CD4-positive, alpha-beta T cell (primary cell): ENCODE measurements around the gene SWSAP1. TPM values are rescaled to one million over a fixed set of nuclear protein-coding genes. Genes with fewer than 3 reads are reported as not detected.

ENCODE experiments used
- ATAC-seq: fragments of 200-7000 bp; cut with Tn5 transposase; one replicate; pipeline ENCODE4 v1.10.0; 2022; ENCODE audit warnings: mild to moderate bottlenecking; ENCODE audit not compliant: poor library complexity
- CTCF ChIA-PET: fragments of 350-600 bp; sonication (Branson Sonifier 250); formaldehyde crosslinking; loops from one replicate; lab custom pipeline; 2021; ENCODE audit warnings: antibody characterized with exemption, inconsistent platforms; lab: Charles Lee
- POLR2A ChIA-PET: fragments of 350-600 bp; sonication (Branson Sonifier 250); formaldehyde crosslinking; loops from one replicate; lab custom pipeline; 2021; ENCODE audit warnings: antibody characterized with exemption, inconsistent platforms; lab: Charles Lee
- DNase-seq, 14 experiments: peaks; one replicate each; pipeline ENCODE4 v3.0.0-alpha.2; 2013 to 2020; ENCODE audit warnings: mixed read lengths in 2 of 14
- H3K27ac ChIP-seq, 2 donors: one replicate each; pipeline versions ENCODE4 v1.5.1 to v1.7.0; 2013; ENCODE audit warnings: low read length in 2 of 2, low read depth in 1 of 2, mild to moderate bottlenecking in 1 of 2
- H3K27me3 ChIP-seq, 2 experiments: 1 replicate in 1 of 2; 2 replicates in 1 of 2; pipeline versions ENCODE4 v1.6.1 to v1.7.0; 2013; ENCODE audit warnings: low read length in 2 of 2, control low read depth in 1 of 2, mild to moderate bottlenecking in 1 of 2, moderate library complexity in 1 of 2; ENCODE audit not compliant: insufficient read depth in 2 of 2, control insufficient read depth in 1 of 2
- H3K36me3 ChIP-seq: one replicate; pipeline ENCODE4 v1.6.1; 2013; ENCODE audit warnings: low read length, control low read depth; ENCODE audit not compliant: insufficient read depth
- H3K4me1 ChIP-seq: one replicate; pipeline ENCODE4 v1.6.1; 2013; ENCODE audit warnings: low read length, control low read depth; ENCODE audit not compliant: insufficient read depth
- H3K4me3 ChIP-seq: one replicate; pipeline ENCODE4 v1.5.1; 2013; ENCODE audit warnings: mild to moderate bottlenecking, low read length, moderate library complexity
- H3K9me3 ChIP-seq, 2 experiments: 1 replicate in 1 of 2; 2 replicates in 1 of 2; pipeline versions ENCODE4 v1.6.1 to v1.7.0; 2013; ENCODE audit warnings: low read length in 2 of 2, mild to moderate bottlenecking in 2 of 2, control low read depth in 1 of 2, moderate library complexity in 1 of 2; ENCODE audit not compliant: control insufficient read depth in 1 of 2, insufficient read depth in 1 of 2
- H3K27ac Mint-ChIP-seq: one replicate; pipeline ENCODE4 v1.8.0; 2020; ENCODE audit warnings: mixed read lengths
- H3K27me3 Mint-ChIP-seq: one replicate; pipeline ENCODE4 v1.8.0; 2021; ENCODE audit warnings: mixed read lengths
- H3K36me3 Mint-ChIP-seq: one replicate; pipeline ENCODE4 v1.8.0; 2021; ENCODE audit warnings: low read depth, mixed read lengths
- H3K4me1 Mint-ChIP-seq: one replicate; pipeline ENCODE4 v1.8.0; 2021; ENCODE audit warnings: low read depth, mixed read lengths
- H3K4me3 Mint-ChIP-seq: one replicate; pipeline ENCODE4 v1.8.0; 2020; ENCODE audit warnings: mild to moderate bottlenecking, mixed read lengths
- H3K9me3 Mint-ChIP-seq: one replicate; pipeline ENCODE4 v1.8.0; 2020; ENCODE audit warnings: mixed read lengths
- intact Hi-C, 2 experiments: fragments of 100-400 bp; cut with DNase I in 1 of 2; cut with micrococcal nuclease in 1 of 2; formaldehyde crosslinking; loops; one replicate each; pipeline versions ENCODE4 v1.15.1 to v1.9.0; 2023 to 2025; cut with DNase I, micrococcal nuclease
- total RNA-seq, 174 experiments: library from RNA in 2 of 174; stranded (reverse) in 2 of 174; gene quantifications; one replicate each; pipeline ENCODE4 v1.2.3 and lab custom pipeline; 2021 to 2026
- TF ChIP-seq, protein P1 (sequence below): fragments of 200-600 bp; IDR thresholded peaks from one replicate; pipeline ENCODE4 v1.8.0; 2022; ENCODE audit warnings: antibody characterized with exemption, mild to moderate bottlenecking

Gene SWSAP1
- total RNA-seq, 2 experiments from 2014 or later = 2.6 to 2.7 TPM

GRCh38 chr19:11335449-11336146 lies 38.9 kb upstream of the SWSAP1 start:
- peaks cover 35% of the 10 kb centered on the region for H3K4me1 ChIP-seq
- ATAC-seq (no peak), DNase-seq (no peak)
- H3K27ac Mint-ChIP-seq = no peak overlapping the region
- peaks cover 0 to 9% of the 10 kb centered on the region in 2 experiments for H3K9me3 ChIP-seq
- H3K36me3 Mint-ChIP-seq = peaks cover 44% of the 10 kb centered on the region
- ChIA-PET POLR2A (no interaction called here), CTCF (interaction anchor here (0.9 to 2.3 kb wide), 2 partner anchors 45 to 99 kb away, joined by 3 to 7 read pairs; partner anchors contain the start of gene ODAD3)
- H3K4me3 Mint-ChIP-seq = no peak overlapping the region
- H3K36me3 ChIP-seq = peaks cover 12% of the 10 kb centered on the region
- H3K27ac ChIP-seq = no peak overlapping the region
- no peak overlapping the region for H3K4me3 ChIP-seq
- H3K4me1 Mint-ChIP-seq = peaks cover 26% of the 10 kb centered on the region
- no peaks in the 10 kb centered on the region for H3K27me3 Mint-ChIP-seq
- TF ChIP-seq, protein P1, sequence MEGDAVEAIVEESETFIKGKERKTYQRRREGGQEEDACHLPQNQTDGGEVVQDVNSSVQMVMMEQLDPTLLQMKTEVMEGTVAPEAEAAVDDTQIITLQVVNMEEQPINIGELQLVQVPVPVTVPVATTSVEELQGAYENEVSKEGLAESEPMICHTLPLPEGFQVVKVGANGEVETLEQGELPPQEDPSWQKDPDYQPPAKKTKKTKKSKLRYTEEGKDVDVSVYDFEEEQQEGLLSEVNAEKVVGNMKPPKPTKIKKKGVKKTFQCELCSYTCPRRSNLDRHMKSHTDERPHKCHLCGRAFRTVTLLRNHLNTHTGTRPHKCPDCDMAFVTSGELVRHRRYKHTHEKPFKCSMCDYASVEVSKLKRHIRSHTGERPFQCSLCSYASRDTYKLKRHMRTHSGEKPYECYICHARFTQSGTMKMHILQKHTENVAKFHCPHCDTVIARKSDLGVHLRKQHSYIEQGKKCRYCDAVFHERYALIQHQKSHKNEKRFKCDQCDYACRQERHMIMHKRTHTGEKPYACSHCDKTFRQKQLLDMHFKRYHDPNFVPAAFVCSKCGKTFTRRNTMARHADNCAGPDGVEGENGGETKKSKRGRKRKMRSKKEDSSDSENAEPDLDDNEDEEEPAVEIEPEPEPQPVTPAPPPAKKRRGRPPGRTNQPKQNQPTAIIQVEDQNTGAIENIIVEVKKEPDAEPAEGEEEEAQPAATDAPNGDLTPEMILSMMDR = no peak
- no peaks in the 10 kb centered on the region for H3K27me3 ChIP-seq
- intact Hi-C loops = no loop called here
- no peaks in the 10 kb centered on the region for H3K9me3 Mint-ChIP-seq

DNA sequence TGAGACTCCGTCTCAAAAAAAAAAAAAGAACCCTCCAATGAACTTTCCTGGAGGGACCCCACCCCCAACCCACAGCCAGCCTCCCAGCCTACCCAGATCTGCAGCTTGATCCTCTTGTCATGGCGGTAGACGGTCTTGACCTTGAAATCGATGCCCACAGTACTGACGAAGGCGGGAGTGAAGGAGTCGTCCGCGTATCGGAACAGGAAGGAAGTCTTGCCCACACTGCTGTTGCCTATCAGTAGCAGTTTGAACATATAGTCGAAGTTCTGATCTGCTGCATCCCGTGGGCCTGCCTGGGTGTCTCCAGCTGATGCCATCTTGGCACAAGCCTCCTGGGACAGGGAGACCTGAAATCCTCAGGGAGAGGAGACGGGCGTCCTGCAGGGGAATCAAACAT lies 37.4 kb upstream of the SWSAP1 start:
- TF ChIP-seq, protein P1 = no peak
- intact Hi-C loops = no loop called here
- H3K27ac ChIP-seq = no peak overlapping the region
- no peak overlapping the region for H3K4me3 ChIP-seq
- H3K36me3 ChIP-seq = peaks cover 12% of the 10 kb centered on the region
- Mint-ChIP-seq H3K36me3 (peaks cover 39% of the 10 kb centered on the region), H3K9me3 (no peaks in the 10 kb centered on the region), H3K4me3 (no peak overlapping the region), H3K27me3 (no peaks in the 10 kb centered on the region), H3K4me1 (peaks cover 26% of the 10 kb centered on the region), H3K27ac (peak overlapping the region; percentile 5)
- POLR2A ChIA-PET = interaction anchor here (1.5 to 2.0 kb wide), 2 partner anchors 38 to 44 kb away, joined by 4 to 5 read pairs; no protein-coding TSS in a partner anchor
- DNase-seq = peak in 2 of 14 experiments; percentile 16 to 28
- peaks cover 0 to 9% of the 10 kb centered on the region in 2 experiments for H3K9me3 ChIP-seq
- H3K4me1 ChIP-seq = peaks cover 35% of the 10 kb centered on the region
- CTCF ChIA-PET = interaction anchor here (0.8 to 2.3 kb wide), 2 partner anchors 44 to 45 kb away, joined by 4 to 7 read pairs; no protein-coding TSS in a partner anchor
- no peaks in the 10 kb centered on the region for H3K27me3 ChIP-seq
- no peak for ATAC-seq

DNA sequence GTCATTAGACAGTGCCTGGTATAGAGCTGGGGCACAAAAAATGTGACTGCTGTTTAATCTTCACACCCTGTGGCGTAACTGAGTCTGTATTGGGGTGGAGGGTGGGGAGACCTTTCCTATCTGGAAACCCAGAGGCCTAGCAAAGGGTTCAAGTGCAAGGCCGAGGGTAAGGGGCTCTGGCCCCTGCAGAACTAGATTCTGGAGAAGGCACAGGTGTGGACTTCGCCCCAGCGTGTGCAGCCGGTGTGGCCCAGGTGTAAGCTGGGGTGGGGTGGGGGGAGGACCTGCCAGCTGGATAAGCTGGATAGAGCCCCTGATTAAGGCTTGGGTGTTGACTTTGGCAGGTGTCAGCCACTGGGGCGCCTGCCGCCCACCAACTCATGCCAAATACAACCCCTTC lies 36.3 kb upstream of the SWSAP1 start:
- ChIA-PET POLR2A (interaction anchor here (1.5 to 2.3 kb wide), 3 partner anchors 14 to 43 kb away, joined by 4 to 8 read pairs (median 5); no protein-coding TSS in a partner anchor), CTCF (interaction anchor here (0.8 kb wide), 1 partner anchor 44 kb away, joined by 4 read pairs; no protein-coding TSS in a partner anchor)
- Mint-ChIP-seq H3K27me3 (no peaks in the 10 kb centered on the region), H3K9me3 (no peaks in the 10 kb centered on the region), H3K4me1 (peaks cover 26% of the 10 kb centered on the region), H3K4me3 (peak overlapping the region; percentile 85), H3K27ac (peak overlapping the region; percentile 62), H3K36me3 (peaks cover 34% of the 10 kb centered on the region)
- Histone ChIP-seq H3K4me3 (no peak overlapping the region), H3K9me3 (peaks cover 0 to 9% of the 10 kb centered on the region in 2 experiments), H3K36me3 (peaks cover 17% of the 10 kb centered on the region), H3K27ac (no peak overlapping the region), H3K4me1 (peaks cover 35% of the 10 kb centered on the region), H3K27me3 (no peaks in the 10 kb centered on the region)
- intact Hi-C loops = no loop called here
- no peak for DNase-seq
- TF ChIP-seq, protein P1 = no peak
- ATAC-seq = no peak
